PFSK-1 (cell line): Measurements from ENCODE around the gene E2F1.

ENCODE experiments used
- FOXP2 ChIP-seq: optimal IDR thresholded peaks from 2 replicates; pipeline ENCODE3; 2011; ENCODE audit warnings: borderline replicate concordance, control low read depth, inconsistent platforms; ENCODE audit not compliant: insufficient read depth; ENCODE audit errors: extremely low read length, extremely low read depth
- POLR2AphosphoS5 ChIP-seq: IDR thresholded peaks from 2 replicates; pipeline ENCODE4 v1.6.1; 2012; ENCODE audit warnings: low read depth, mild to moderate bottlenecking, control low read depth, low read length, moderate library complexity
- REST ChIP-seq, 2 experiments: IDR thresholded peaks; 2 replicates each; pipeline versions ENCODE4 v1.6.1 to v1.8.0; 2011 to 2012; ENCODE audit warnings: low read depth in 2 of 2, low read length in 2 of 2, control low read depth in 1 of 2, inconsistent platforms in 1 of 2, mild to moderate bottlenecking in 1 of 2, moderate library complexity in 1 of 2; ENCODE audit not compliant: insufficient read depth in 1 of 2
- SIN3A ChIP-seq: IDR thresholded peaks from 2 replicates; pipeline ENCODE4 v1.6.1; 2012; ENCODE audit warnings: mild to moderate bottlenecking, low read length, moderate library complexity, borderline replicate concordance; ENCODE audit not compliant: insufficient read depth
- TAF1 ChIP-seq: IDR thresholded peaks from 2 replicates; pipeline ENCODE4 v1.6.1; 2012; ENCODE audit warnings: low read length, control low read depth, borderline replicate concordance; ENCODE audit not compliant: insufficient read depth

Gene E2F1

GRCh38 chr20:33640287-33640686, 45.9 kb downstream of the E2F1 start:
- peak; percentile 89 for TF ChIP-seq FOXP2
- TF ChIP-seq TAF1 = no peak

GRCh38 chr20:33636776-33637175, 49.4 kb downstream of the E2F1 start:
- no peak for TF ChIP-seq SIN3A
- no peak for TF ChIP-seq REST (IDR thresholded peaks at IDR 0.05; ENCODE audit: insufficient read depth in 1 of 2, low read depth in 2 of 2, low read length in 2 of 2)
- TF ChIP-seq POLR2AphosphoS5 = no peak
- TF ChIP-seq FOXP2 = no peak
- no peak for TF ChIP-seq TAF1

DNA sequence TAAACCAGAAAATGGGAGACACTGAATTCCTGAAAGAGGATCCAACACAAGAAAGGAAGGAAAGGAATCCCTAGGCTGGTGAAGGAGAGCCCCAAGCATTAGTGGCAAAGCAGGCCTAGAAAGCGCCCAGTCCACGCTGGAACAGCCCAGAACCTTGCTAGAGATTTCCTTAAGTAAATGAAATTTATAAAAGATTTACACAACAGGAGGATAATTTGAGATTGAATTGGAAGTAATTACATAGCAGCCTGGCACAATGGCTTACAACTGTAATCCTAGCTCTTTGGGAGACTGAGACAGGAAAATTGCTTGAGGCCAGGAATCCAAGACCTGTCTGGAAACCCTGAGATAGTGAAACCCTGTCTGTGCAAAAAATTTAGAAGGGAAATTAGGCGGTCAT, 50.8 kb downstream of the E2F1 start:
- TF ChIP-seq POLR2AphosphoS5 (no peak), SIN3A (no peak), FOXP2 (no peak), REST (IDR thresholded peaks at IDR 0.05; ENCODE audit: insufficient read depth in 1 of 2, low read depth in 2 of 2, low read length in 2 of 2) (no peak), TAF1 (no peak)

GRCh38 chr20:33630507-33630906, 55.7 kb downstream of the E2F1 start:
- TF ChIP-seq POLR2AphosphoS5 (no peak), FOXP2 (no peak), REST (IDR thresholded peaks at IDR 0.05; ENCODE audit: insufficient read depth in 1 of 2, low read depth in 2 of 2, low read length in 2 of 2) (no peak), SIN3A (no peak), TAF1 (no peak)

- TF ChIP-seq FOXP2 (no peak), POLR2AphosphoS5 (no peak), REST (IDR thresholded peaks at IDR 0.05; ENCODE audit: insufficient read depth in 1 of 2, low read depth in 2 of 2, low read length in 2 of 2) (no peak), TAF1 (no peak), SIN3A (no peak)
These were observed 56.2 kb downstream of the E2F1 start for GRCh38 chr20:33629979-33630378.
